Measurements from ENCODE around the gene DCLK1.

The DCLK1 gene

DNA sequence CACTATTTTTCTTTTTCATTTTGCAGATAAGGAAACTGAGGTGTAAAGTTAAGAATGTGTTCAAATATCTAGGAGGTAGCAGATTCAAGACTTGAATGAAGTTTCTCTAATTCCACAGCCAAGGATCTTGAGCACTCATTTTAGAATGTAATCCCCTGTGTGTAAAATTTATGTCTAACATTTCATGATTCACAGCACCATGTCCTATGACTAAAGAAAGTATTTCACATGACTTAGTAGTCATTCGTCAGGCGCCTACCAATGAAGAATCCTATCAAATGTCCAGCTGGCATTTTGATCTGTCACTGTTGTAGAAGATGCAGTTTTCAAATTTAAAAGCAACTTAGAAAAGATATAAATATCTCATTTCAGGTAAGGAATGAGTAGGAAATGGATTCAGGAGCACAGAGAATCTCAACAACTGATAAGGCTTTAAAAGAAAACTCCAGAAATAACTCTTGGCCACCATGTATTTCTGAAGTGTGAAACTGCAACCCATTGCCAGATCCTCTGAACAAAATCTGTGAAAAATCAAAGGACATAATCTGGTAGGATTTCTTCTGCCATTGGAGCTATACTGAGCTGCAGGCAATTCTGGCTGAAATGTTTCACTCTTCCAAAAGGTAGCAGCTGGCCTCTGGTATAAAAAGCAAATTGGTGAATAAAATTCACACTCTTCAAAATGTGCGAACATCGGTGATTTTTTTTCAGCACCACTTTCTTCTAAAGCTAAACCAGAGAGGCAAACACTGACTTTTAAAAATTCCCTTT, 92.2 kb downstream of the DCLK1 start:
- DNase-seq (ENCODE audit: low spot score): no peak

DNA sequence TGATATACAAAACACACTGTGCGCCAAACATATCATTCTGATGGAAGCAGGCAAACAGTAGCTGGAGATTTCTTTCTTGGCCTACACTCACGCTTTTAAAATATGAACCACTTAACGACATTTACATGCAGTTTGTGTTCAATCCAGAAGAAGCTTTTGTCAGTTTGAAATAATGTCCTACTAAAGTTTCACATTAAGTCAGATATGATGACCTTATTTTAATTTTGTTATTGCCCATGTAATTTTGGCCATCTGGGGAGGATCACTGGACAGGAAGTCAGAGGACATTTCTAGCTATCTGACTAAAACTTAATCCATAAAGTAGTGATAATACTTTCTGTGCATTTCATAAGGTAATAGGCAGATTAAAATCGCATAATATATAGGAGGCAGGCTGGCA, 98.1 kb downstream of the DCLK1 start:
- no peak for DNase-seq (ENCODE audit: low spot score)

DNA sequence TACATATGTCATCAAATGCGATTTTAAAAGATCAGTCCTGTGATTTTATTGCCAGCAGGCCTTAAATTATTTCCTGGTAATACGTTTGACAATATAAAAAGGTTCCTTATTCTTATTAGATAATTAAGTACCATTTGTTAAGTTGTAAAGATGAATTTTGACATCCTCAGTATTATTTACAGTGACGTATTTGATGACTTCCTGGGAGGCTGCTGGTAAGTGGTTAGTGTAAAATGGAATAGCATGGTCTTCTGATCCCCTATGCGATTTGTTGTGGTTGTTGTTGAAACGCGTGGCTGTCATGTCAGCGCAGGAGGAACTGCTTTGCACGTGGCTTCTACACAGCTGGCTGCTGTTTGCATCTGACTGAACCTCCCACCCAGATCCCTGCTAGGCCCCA, 99.7 kb downstream of the DCLK1 start:
- no peak for DNase-seq (ENCODE audit: low spot score)

DNA sequence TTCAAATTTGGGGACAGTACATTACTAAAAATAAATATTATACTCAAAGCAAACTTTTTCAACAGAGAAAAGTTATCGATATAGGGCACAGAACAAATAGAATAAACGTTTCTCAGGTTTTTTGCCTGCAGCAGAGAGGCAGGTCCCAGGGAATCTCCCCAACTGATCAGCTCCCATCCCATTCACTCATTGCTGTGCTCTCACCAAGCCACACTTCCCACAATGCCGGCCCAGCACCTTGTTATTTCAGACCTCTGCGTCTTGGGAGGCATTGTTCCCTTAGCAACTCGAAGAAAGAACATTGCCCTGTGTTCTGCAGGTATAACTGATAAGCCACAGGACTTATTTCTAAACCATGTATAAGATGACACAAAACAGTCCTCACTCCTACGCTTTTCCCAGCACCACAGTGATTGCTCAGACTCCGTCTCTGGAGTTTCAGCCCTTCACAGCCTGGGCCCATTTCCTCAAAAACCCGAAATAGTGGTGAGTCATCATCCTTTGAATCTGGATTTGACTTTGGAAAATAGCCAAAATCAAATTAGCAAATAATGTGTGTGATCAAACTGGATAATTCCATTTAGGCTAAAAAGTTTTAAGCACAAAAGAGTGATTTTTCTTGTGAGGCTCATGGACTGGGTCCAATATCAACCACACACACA, 100.4 kb downstream of the DCLK1 start:
- peak; percentile 5 for DNase-seq (ENCODE audit: low spot score)

DNA sequence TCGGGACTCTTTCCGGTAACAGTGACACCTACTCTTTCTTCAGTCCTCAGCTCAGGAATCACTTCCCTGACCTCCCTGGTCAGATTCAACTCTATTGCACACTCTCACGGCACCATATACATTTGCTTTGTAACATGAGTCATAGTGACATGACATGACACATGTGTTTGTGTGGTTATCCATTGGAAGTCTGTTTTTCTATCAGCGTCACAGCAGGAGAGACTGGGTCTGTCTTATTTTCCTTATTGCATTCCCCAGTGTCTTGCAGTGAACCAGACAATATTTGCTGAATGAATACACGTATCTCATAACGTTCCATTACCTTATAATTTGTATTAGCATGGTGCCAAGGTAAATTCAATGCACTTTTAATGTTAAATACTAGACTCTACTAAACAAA, 102.0 kb downstream of the DCLK1 start:
- DNase-seq (ENCODE audit: low spot score): no peak

DNA sequence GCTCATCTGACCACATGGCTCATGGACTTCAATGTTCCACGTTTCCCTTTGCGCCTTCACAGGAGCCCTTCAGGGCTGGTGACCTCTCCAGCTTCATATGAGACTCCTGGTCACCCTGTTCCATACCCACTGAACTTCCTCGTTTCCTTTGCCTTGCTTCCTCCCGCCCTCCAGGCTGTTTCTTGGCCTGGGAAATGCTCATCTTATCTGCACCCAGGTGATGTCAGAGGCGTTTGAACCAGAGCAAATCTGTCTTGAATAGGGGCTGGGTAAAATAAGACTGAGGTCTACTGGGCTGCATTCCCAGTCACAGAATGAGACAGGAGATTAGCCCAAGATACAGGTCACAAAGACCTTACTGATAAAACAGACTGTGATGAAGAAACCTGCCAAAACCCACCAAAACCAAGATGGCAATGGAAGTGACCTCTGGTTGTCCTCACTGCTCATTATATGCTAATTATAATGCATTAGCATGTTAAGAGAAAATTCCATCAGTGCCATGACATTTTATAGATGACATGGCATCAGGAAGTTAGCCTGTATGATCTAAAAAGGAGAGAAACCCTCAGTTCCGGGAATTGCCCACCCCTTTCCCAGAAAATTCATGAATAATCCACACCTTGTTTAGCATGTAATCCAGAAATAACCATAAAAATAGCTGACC, 102.7 kb downstream of the DCLK1 start:
- no peak for DNase-seq (ENCODE audit: low spot score)

DNA sequence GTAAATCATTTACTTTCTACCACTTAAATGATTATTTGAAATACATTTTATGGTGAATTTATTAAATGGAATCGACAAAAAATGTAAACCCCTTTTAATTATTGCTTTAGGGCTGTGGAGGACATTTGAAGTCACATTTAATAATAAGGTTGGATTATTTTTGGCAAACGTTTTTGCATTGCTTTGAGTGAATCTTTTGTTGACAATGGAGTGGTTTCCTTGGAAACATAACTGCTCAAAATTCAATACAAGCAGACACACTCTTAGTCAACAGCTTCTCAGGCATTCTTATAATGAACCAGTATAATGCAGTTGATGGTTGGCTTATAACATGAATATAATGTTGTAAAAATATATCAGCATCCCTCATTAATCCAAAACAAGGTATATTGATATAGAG, 104.7 kb downstream of the DCLK1 start:
- DNase-seq (ENCODE audit: low spot score): no peak

DNA sequence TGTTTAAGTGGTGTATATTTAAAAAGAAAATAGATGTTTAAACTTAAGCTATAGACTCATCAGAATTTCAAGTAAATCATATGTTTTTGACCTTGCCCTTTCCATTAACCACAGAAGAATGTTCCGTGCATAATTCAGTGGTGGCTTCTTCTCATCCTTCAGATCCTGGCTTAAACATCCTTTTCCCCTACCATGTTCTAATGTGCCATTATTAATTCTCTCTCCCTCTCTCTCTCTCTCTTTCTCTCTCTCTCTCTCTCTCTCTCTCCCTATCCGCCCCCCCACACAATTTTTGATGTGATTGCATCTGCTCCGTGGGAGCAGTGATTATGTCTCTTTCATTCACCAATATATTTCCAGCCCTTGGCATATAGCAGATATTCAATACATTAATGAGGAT, 116.4 kb downstream of the DCLK1 start:
- DNase-seq (ENCODE audit: low spot score): no peak

DNA sequence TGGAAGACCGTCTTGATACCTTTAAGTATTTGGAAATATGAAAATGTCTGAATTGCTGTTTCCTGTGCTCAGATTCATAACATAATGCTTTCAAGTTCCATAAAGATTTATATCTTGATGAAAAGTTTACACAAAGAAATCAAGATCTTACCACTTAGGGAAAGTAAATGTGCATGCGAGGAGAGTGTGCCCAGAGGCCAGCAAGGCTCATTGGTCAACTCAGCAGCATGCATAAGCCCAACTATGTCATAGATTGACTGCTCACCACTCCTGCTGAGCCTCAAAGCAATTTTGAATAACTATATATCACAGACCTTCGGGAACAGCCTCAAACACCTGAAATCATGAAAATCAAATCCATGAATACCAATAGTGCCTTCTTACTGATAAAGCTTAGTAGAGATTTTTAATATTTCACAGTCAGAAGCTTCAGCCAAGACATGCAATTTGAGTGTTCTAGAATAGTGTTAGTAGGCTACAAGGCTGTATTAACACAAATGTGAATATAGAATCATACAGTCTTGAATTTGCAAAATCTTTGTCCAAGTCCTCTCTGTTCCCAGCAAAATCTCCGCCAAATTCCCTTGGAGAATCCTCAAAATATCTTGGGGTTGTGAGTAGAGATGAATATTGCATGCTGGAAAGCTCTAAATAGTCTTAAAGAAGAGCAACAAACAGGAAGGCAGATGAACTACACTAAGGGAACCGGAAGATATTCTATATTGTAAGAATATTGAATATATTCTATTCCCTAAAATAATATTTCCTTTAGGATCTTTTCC, 124.1 kb downstream of the DCLK1 start:
- DNase-seq (ENCODE audit: low spot score): no peak

DNA sequence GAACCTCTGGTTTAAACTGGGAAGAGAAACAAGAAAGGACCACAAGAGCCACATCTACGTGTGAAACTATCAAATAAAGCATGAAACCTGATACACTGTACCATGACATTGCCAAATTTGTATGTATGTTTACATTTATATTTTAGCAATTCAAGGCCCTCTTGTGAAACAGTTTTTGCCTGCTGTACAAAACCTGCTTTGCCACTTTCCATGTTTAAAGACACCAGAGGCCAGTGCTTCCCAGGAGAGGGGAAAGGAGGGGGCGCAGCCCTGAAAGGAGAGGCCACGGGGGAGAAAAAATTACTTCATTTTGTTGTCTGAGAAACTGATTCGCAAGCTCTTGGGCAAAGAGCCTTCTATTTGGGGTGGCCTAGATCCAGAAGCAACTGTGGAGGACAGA, 124.8 kb downstream of the DCLK1 start:
- DNase-seq (ENCODE audit: low spot score): no peak

DNA sequence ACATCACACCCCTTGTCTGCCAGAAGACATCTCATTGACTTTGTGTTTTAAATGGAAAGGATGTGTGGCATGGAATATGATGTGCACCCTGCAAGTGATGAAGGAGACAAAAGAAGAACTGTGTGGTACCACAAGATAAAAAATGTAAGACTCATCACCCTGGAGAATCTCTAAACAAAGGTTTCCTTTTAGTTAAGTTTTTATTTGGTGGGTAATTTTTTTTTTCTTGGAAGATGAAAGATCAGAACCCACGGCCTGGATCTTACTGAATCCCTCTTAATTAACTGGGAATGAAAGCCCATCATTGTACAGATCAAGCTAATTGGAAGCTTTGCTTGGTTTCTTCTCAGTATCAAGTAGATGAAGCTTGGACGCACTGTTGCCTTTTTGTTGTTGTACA, 129.6 kb downstream of the DCLK1 start:
- no peak for DNase-seq (ENCODE audit: low spot score)

DNA sequence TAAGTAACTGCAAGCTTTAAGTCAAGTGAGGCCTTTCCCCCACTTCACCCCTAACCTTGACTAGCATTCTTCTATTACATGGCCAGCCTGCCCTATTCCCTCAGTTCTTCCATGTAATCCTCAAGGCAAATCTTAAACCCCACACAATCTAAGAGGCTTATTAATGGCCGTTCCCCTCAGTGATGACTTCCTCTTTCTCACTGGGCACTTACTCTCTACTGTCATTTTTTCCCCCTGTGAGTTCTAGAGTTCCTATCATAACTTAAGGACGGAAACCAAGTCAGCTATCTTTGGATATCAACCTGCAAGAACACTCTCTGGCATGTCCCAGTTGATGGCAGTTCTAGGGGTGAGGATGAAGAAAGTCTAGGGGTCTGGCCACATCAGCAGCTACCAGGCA, 131.2 kb downstream of the DCLK1 start:
- DNase-seq (ENCODE audit: low spot score): no peak

DNA sequence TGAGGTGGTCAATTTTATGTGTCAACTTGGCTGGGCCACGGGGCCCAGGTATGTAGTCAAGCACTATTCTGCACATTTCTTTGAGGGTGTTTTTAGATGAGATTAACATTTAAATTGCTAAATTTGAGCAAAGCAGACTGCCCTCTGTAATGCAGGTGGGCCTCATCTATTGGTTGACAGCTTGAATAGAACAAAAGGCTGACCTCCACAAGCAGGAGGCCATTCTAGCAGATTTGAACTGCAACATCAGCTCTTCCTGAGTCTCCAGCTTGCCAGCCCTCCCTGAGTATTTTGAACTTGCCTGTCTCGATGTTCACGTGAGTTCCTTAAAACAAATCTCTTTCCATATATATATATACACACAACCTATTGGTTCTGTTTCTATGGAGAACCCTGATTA, 134.8 kb downstream of the DCLK1 start:
- no peak for DNase-seq (ENCODE audit: low spot score)

DNA sequence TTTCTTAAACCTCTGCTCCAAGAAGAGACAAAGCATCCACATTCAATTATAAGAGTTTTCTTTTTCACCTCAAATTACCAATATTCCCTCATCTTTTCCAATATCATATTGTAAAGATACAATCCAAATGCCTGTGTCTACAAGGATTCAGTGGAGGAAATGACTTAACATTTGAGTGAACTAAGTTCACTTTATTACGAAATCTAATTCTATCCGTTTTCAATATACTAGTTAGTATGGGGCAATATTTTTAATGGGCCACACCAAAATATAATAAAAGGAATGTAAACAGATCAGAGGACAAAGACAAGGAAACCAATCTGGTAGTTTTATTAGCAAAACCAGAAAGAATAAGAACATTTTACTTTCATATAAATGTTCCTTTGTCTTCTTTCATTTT, 136.0 kb downstream of the DCLK1 start:
- DNase-seq (ENCODE audit: low spot score): no peak

DNA sequence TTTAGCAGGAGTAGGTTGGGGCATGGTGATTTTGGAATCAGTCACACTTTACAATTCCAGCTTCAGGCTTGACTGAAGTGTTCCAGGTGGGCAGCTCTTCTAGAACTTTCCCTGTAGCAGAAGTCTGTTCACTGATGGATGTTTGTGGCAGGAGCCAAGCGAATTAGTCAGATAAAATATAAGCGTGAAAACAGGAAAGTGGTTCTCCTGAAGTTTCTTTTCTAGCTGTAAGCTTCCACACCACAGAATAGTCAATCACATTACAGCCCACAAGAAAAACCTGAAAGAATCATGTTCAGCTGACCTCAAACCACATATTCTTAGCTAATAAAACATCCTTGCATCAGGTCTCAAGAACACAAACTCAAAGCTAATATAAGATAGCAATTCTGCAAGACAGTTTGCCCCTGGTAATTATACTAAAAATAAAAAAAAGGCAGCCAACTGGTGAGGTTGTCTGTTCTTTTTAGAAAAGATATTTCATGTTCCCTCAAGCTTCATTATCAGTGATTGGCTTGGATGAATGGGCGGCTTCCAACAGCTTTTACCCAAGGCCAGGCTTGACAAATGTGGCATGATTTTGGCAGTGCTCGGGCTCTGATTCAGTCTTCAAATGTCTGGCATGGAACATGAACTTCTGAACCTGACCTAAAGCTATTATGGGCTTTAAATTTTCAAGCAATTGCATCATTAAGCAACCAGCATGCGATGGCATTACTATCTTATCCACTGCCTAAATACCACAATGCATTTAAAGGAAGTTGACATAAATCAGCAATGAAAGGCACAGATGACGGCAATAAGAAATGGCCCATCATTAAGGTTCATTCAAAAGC, 136.8 kb downstream of the DCLK1 start:
- peak; percentile 10 for DNase-seq (ENCODE audit: low spot score)

DNA sequence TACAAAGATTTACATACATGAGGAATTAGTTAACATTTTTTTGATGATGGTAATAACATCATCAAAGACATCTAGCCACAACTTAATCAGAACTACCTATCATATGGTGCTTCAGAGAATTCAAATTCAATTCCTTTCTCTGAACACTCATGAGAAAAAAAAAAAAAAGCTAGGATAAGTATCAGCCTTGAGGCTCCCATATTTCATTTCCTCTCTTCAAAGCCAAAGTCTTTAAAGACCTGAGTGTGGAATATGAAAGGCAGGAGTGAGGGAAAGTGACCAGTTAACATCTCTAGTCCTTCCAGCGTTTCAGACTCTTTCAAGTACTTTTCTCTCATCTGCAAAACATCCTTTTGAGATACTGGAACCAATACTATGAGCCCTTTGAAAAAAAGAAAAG, 137.5 kb downstream of the DCLK1 start:
- no peak for DNase-seq (ENCODE audit: low spot score)

DNA sequence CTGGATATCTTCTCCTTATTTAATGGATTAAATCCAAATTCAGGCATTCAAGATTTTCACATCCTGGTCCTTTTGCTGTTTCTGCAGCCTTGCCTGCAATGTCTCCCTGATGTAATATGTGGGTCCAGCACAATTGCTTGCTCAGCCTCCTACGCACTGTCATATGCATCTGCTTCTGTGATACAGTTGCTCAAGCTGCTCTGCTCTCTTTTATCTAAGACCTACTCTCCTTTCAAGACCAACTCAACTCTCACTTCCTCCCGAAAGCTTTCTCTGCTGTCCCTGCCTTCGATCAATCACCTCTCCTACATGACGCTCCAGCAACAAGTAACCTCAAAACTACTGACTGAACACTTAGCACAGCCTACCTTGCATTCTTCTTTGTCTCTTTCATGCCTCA, 138.2 kb downstream of the DCLK1 start:
- no peak for DNase-seq (ENCODE audit: low spot score)

DNA sequence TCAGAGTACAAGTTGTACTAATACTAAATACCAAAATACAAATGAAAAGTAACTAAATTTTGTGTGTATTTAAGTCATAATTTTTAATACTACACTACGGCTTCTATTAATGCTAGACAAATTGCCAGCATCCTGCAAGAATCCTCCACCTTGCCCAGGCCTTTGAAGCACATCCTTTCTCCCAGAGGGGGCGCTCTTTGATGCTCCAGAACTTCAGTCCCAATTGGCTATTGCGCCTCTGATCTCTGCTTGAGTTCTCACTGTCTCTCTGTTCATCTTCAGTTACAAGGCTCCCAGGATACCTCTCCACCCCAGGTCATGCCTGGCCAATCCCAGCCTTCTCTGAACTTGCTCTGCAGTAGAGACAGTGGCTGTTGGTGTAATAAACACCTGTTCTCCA, 141.0 kb downstream of the DCLK1 start:
- DNase-seq (ENCODE audit: low spot score): no peak

DNA sequence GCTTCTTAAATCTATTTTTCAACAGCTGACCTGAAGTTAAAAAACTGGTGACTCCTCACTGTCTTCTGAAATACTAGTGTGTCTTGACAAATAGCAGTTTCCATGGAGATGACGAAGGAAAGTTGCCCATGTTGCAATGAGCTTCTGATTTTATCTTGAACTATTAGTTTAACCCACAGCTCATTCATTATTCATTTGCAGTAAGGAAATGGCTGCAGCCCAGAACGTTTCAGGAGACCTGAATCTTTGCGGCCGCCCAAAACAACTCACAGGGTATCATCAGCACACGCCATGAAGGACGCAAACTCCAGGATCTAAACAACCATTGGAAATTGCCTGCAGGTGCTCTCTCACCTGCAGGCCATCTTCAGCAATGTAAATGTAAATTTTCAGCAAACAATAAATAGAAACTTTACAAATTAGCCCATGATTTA, 142.5 kb downstream of the DCLK1 start:
- DNase-seq (ENCODE audit: low spot score): no peak

DNA sequence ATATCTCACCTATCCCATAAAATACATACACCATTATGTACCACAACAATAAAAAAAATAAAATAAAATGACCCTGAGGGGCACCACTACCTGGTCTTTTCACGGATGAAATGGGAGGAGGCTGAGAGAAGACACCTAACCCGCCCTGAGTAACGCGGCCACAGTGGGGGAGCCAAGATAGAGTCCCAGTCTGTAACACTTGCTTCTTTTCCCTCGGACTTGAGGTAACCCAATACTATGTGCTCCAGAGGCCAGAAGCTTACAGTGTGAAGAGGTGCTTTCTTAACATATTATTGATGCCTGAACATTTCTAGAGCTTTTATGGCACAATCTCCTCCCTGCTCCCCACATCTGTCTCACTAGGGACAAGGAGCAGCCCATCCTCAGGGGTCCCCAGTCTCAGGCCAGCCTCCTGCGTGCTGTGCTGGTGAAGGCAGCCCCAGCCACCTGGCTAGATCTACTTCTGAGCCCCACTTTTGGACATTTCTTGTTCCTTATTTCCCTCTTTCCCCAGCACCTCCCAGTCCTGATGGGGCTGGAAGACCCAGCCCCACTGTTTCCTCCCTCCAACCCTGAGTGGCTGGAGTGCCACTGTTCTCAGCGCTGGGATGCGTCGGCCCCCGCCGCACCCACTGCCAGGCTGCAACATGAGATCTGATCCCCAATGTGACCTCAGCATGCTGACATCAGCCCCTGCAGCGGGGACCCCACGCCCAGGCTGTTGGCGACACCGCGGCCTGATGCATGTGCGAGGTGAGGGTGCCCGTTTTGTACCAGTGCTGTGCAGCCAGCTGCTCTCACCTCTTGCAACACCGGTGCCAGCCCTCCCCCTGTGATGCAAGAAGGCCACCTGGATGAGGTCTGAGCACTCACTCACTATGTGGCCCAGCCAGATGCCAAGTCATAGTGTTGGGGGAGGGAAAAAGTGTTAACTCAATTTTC, 143.3 kb downstream of the DCLK1 start:
- DNase-seq (ENCODE audit: low spot score): no peak

Measured in pons (tissue), 1 donor.